Camera-type eye (tissue), 1 donor: ENCODE data around the gene SLC25A11. TPM values are rescaled to one million over a fixed set of nuclear protein-coding genes. Genes with fewer than 3 reads are reported as not detected.

Experiments
- total RNA-seq: library from RNA; depleted of rRNA; stranded (reverse); fragments of >200 nt; gene quantifications from one replicate; pipeline ENCODE4 v1.2.3, GENCODE V29; 2014

Gene SLC25A11
- 51.3 TPM for total RNA-seq

DNA sequence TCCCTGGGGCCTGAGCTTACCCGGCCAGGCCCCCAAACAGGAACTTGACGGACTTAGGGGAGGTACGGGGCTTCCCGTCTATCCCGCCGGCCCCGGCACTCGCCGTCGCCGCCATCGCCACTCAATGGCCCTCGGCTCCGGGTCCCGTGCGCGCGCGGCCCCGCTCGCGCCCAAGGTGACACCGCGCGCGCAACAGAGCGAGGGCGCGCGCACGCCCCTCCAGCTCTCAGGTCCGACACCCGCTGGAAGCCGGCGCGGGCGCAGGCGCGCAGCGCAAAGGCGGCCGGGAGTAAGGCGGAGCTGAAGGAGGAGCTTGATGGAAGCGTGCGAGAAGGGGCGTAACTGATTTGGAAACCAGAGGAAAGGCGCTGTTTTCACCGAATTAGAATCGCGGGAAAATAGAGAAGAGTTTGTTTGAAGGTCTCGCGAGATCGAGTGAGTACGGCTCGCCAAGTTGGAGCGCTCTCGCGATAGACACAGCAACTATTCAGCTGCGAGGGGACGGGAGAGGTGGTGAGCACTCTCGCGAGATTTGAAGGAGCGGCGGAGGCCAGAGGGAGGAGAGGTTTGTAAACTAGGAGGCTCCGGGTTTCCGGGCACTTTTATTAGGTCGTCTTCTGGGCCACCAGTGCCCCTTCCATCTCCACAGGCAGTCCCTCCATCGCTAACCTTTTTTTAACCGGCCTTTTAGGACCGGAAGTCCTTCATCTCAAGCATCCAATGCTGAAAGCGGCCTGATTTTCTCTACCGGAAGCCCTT is at the start of gene SLC25A11, which contains the start of gene RNF167:
SLC25A11 (minus strand) TSS at position 251 of the 759 bp plus-strand sequence; CDS start at position 115, 136 bp downstream.
RNF167 (plus strand) TSS at position 473 of the 759 bp plus-strand sequence. CDS start 642 bp downstream, outside the sequence.

GRCh38 chr17:4986951-4987766 is 47.3 kb upstream of the SLC25A11 start, which contains the start of gene CAMTA2:
Gene CAMTA2 (minus strand): TSS chr17:4987675. CDS start chr17:4986222, 1,453 bp downstream.

DNA sequence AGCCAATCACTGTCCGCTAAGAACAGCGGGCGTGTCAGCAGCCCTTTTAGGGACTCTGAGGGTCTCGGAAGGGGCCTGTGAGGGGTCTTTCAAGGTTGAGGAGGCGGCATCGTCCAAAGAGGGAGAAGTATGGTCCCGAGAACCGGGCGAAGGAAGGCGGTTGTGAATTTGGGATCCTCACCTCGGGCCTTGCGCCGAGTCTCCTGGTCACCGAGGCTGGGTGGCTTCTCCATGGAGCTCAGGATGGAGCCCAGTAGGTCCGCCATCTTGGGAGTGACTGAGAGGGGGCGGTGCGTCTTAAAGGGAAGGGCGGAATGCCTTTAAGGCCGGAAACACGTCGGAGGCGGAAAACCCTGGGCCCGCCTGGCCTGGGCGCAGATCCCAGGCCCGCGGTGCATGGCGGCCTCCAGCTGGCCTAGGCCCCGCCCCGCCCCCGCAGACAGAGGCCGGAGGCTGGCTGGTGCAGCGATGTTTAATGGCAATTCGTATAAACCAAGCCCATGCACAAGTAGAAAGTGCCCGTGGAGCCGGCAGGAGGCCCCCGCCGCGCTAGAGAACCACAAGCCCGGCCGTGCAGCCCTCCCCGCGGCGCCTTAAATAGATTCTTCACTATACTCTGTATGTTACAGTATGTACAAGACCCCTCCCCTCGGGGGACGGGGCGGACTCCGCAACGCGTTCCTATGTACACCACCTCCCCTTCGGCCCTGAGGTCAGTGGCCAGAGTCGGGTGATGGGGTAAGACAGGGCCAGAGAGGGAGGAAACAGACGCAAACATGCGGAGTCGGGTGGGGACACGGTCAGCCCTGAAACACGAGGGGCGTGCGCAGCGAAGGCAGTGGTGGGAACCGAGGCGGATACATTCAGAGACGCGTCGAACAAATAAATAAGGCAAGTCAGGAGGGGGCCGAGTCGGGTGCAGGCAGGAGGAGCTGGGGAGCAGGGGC is 28.0 kb upstream of the SLC25A11 start, which contains the start of gene SPAG7:
SPAG7 (minus strand) TSS at position 279 of the 947 bp plus-strand sequence; CDS start at position 266, 13 bp downstream.

GRCh38 chr17:4950746-4951204 is 10.9 kb upstream of the SLC25A11 start, which contains the start of gene ENO3:
Gene ENO3 (plus strand): TSS chr17:4951119. CDS start chr17:4951830, 711 bp downstream.

GRCh38 chr17:4948166-4948930 is 8.5 kb upstream of the SLC25A11 start, which contains the start of gene PFN1:
Gene PFN1 (minus strand): TSS chr17:4948530. CDS start chr17:4948394, 136 bp downstream.

GRCh38 chr17:4931963-4932362 is 7.9 kb downstream of the SLC25A11 start, which contains the start of gene GP1BA:
Gene GP1BA (plus strand): TSS chr17:4932277. CDS start chr17:4932605, 328 bp downstream.

DNA sequence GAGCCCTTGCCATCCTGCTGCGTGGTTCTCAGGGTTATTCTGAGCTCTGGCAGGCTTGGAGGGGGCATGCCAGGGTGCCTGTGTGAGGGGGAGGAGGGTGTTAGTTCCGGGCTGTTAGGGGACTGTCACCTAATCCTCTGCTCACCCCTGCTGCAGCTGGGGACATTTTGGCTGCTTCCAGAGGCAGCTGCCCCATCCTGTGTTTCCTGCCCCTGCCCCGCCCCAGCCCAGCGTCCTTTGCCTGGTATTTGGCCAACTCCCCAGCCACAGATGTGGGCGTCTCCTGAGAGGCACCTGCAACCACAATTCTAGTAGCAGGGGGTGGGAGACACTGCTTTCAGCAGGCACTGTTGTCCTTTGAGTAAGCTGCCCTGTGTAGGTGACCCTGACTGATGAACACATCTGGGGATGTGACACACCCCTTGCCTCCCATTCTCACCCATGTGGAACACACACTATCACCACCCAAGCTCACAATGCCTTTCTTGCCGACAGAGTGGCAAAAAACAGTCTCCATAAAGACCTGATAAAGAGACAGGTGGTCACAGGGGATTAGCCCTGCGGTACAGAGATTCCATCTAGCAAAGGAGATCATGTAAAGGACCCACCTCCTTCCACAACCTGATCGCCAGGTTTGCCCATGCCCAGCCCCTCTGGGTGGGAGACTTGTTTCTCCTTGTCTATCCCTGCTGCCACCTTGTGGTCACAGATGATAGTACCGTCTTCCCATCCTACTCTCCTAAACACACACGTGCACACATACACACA is 36.6 kb downstream of the SLC25A11 start, which contains the start of gene CHRNE:
CHRNE (minus strand) TSS at position 48 of the 768 bp plus-strand sequence; CDS start at position 13, 35 bp downstream.

GRCh38 chr17:4899341-4900230 is 40.3 kb downstream of the SLC25A11 start, which contains the start of gene C17orf107:
Gene C17orf107 (plus strand): TSS chr17:4899536. CDS start chr17:4899763, 227 bp downstream.

Other genes with a start within 250 kb of the SLC25A11 start
- gene PELP1, start 235.9 kb downstream of the SLC25A11 start, total RNA-seq: 53.7 TPM
- 18.0 TPM for gene ARRB2, start 229.4 kb downstream of the SLC25A11 start, total RNA-seq
- 14.5 TPM for gene MED11, start 208.6 kb downstream of the SLC25A11 start, total RNA-seq
- gene ZMYND15, start 200.2 kb downstream of the SLC25A11 start, total RNA-seq: 0.27 TPM
- 9.7 TPM for gene CXCL16, start 200.1 kb downstream of the SLC25A11 start, total RNA-seq
- not detected for gene TM4SF5, start 168.2 kb downstream of the SLC25A11 start, total RNA-seq
- gene VMO1, start 153.7 kb downstream of the SLC25A11 start, total RNA-seq: 2.3 TPM
- gene GLTPD2, start 151.1 kb downstream of the SLC25A11 start, total RNA-seq: not detected
- 76.9 TPM for gene PSMB6, start 143.9 kb downstream of the SLC25A11 start, total RNA-seq
- gene PLD2, start 132.9 kb downstream of the SLC25A11 start, total RNA-seq: 24.4 TPM
- gene MINK1, start 106.7 kb downstream of the SLC25A11 start, total RNA-seq: 76.7 TPM
- gene C17orf107, start 40.5 kb downstream of the SLC25A11 start, total RNA-seq: 9.5 TPM
- 0.44 TPM for gene CHRNE, start 36.9 kb downstream of the SLC25A11 start, total RNA-seq
- 0.22 TPM for gene GP1BA, start 7.8 kb downstream of the SLC25A11 start, total RNA-seq
- gene RNF167, start 222 bp upstream of the SLC25A11 start, total RNA-seq: 35.5 TPM
- gene PFN1, start 8.5 kb upstream of the SLC25A11 start, total RNA-seq: 177 TPM
- 174 TPM for gene ENO3, start 11.1 kb upstream of the SLC25A11 start, total RNA-seq
- gene SPAG7, start 27.8 kb upstream of the SLC25A11 start, total RNA-seq: 42.4 TPM
- gene CAMTA2, start 47.6 kb upstream of the SLC25A11 start, total RNA-seq: 13.4 TPM
- 1.3 TPM for gene INCA1, start 57.5 kb upstream of the SLC25A11 start, total RNA-seq
- gene KIF1C, start 57.9 kb upstream of the SLC25A11 start, total RNA-seq: 32.3 TPM
- not detected for gene SLC52A1, start 95.4 kb upstream of the SLC25A11 start, total RNA-seq
- gene ZFP3, start 138.4 kb upstream of the SLC25A11 start, total RNA-seq: 11.7 TPM
- gene ZNF232, start 171.8 kb upstream of the SLC25A11 start, total RNA-seq: 11.9 TPM
- 0.82 TPM for gene USP6, start 176.0 kb upstream of the SLC25A11 start, total RNA-seq